Progenitor cell of endocrine pancreas (in vitro differentiated cells): Measurements from ENCODE around the gene TKT. TPM values are rescaled to one million over a fixed set of nuclear protein-coding genes. Genes with fewer than 3 reads are reported as not detected.

Source experiments
- DNase-seq: peaks from one replicate; pipeline ENCODE4 v3.0.0; 2021; ENCODE audit warnings: low spot score; ENCODE audit not compliant: unreplicated experiment
- H3K27ac Mint-ChIP-seq: 2 replicates; pipeline ENCODE4 v1.8.0; 2021; ENCODE audit warnings: mild to moderate bottlenecking, moderate library complexity, mixed read lengths
- H3K27me3 Mint-ChIP-seq: 2 replicates; pipeline ENCODE4 v1.8.0; 2021; ENCODE audit warnings: mixed read lengths
- H3K36me3 Mint-ChIP-seq: 2 replicates; pipeline ENCODE4 v1.8.0; 2022; ENCODE audit warnings: mixed read lengths; ENCODE audit not compliant: insufficient read depth
- H3K4me1 Mint-ChIP-seq: 2 replicates; pipeline ENCODE4 v1.8.0; 2021; ENCODE audit warnings: low read depth, mixed read lengths
- H3K4me3 Mint-ChIP-seq: 2 replicates; pipeline ENCODE4 v1.8.0; 2021; ENCODE audit warnings: low read depth, mild to moderate bottlenecking, moderate library complexity, mixed read lengths
- H3K9me3 Mint-ChIP-seq: 2 replicates; pipeline ENCODE4 v1.8.0; 2021; ENCODE audit warnings: low read depth, mixed read lengths
- total RNA-seq: library from RNA; stranded (reverse); gene quantifications from 2 replicates; pipeline ENCODE4 v1.2.1, GENCODE V29; 2021
- TF ChIP-seq, protein P1 (sequence below): fragments of 200-600 bp; sonication (generic); IDR thresholded peaks from one replicate; pipeline ENCODE4 v1.5.0; 2021; ENCODE audit warnings: antibody characterized with exemption, mild to moderate bottlenecking; ENCODE audit not compliant: unreplicated experiment

TKT gene
- total RNA-seq, 1 donor from 2014 or later: 250 TPM

GRCh38 chr3:53295410-53295809 lies 39.6 kb upstream of the TKT start:
- H3K36me3 Mint-ChIP-seq: peaks cover 10% of the 10 kb centered on the region
- H3K9me3 Mint-ChIP-seq: no peaks in the 10 kb centered on the region
- H3K27me3 Mint-ChIP-seq: no peaks in the 10 kb centered on the region
- TF ChIP-seq, protein P1, sequence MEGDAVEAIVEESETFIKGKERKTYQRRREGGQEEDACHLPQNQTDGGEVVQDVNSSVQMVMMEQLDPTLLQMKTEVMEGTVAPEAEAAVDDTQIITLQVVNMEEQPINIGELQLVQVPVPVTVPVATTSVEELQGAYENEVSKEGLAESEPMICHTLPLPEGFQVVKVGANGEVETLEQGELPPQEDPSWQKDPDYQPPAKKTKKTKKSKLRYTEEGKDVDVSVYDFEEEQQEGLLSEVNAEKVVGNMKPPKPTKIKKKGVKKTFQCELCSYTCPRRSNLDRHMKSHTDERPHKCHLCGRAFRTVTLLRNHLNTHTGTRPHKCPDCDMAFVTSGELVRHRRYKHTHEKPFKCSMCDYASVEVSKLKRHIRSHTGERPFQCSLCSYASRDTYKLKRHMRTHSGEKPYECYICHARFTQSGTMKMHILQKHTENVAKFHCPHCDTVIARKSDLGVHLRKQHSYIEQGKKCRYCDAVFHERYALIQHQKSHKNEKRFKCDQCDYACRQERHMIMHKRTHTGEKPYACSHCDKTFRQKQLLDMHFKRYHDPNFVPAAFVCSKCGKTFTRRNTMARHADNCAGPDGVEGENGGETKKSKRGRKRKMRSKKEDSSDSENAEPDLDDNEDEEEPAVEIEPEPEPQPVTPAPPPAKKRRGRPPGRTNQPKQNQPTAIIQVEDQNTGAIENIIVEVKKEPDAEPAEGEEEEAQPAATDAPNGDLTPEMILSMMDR: no peak
- H3K4me1 Mint-ChIP-seq: no peaks in the 10 kb centered on the region
- H3K27ac Mint-ChIP-seq: no peak overlapping the region
- DNase-seq: no peak
- no peak overlapping the region for H3K4me3 Mint-ChIP-seq

- Mint-ChIP-seq H3K27ac (no peak overlapping the region), H3K4me1 (no peaks in the 10 kb centered on the region), H3K9me3 (no peaks in the 10 kb centered on the region), H3K36me3 (peaks cover 6% of the 10 kb centered on the region), H3K27me3 (no peaks in the 10 kb centered on the region), H3K4me3 (no peak overlapping the region)
- DNase-seq: no peak
- TF ChIP-seq, protein P1: no peak
These were observed 38.0 kb upstream of the TKT start for GRCh38 chr3:53293867-53294266.

DNA sequence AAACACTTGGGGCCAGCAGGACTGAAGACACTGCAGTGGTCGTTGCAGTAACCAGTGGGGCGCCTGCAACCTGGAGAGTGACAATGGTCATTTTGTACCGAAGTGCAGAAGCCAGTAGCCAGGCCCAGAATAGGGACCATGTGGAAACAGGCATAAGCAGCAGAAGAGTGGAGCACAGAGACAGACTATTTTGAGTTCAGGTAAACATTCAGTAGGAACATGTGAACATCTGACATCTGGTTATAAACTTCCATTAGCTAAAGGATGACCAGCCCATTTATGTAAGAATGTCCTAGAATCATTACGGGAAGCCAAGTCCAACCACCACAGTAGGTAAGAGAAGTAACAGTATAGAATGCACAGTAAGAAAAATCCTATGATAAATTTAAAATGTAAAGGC lies 32.4 kb upstream of the TKT start:
- TF ChIP-seq, protein P1: no peak
- H3K27ac Mint-ChIP-seq: no peak overlapping the region
- peaks cover 8% of the 10 kb centered on the region for H3K36me3 Mint-ChIP-seq
- no peaks in the 10 kb centered on the region for H3K9me3 Mint-ChIP-seq
- no peak overlapping the region for H3K4me3 Mint-ChIP-seq
- H3K4me1 Mint-ChIP-seq: no peaks in the 10 kb centered on the region
- H3K27me3 Mint-ChIP-seq: no peaks in the 10 kb centered on the region
- DNase-seq: no peak

DNA sequence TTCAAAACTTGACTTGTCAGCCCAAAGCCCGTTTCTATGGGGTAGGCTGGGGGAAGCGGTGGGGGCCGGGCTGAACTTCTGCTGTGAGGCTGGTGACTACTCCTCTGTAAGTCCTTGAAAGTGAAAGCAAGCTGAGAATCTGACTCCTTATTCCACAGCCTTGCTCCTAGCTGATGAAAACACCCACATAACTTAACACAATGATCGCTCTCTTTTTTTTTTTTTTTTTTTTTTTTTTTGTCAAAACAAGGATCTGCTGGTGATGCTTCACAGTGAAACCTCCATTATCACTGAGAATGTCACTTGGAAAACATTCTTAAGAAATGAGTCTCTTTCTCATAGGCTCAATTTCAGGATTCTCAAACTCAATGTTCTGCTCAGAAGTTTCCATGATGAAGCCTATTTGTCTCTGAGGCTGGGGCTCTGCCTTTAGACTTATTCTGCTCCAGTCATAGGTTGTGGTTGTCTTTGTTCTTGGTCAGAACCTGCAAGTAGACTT lies 31.4 kb upstream of the TKT start:
- H3K27me3 Mint-ChIP-seq: no peaks in the 10 kb centered on the region
- H3K4me1 Mint-ChIP-seq: no peaks in the 10 kb centered on the region
- H3K36me3 Mint-ChIP-seq: peaks cover 7% of the 10 kb centered on the region
- H3K27ac Mint-ChIP-seq: no peak overlapping the region
- DNase-seq: no peak
- H3K9me3 Mint-ChIP-seq: no peaks in the 10 kb centered on the region
- H3K4me3 Mint-ChIP-seq: no peak overlapping the region
- TF ChIP-seq, protein P1: no peak

GRCh38 chr3:53286727-53287126 lies 30.9 kb upstream of the TKT start:
- TF ChIP-seq, protein P1: no peak
- Mint-ChIP-seq H3K27ac (no peak overlapping the region), H3K36me3 (peaks cover 7% of the 10 kb centered on the region), H3K4me1 (no peaks in the 10 kb centered on the region), H3K27me3 (no peaks in the 10 kb centered on the region), H3K4me3 (no peak overlapping the region), H3K9me3 (no peaks in the 10 kb centered on the region)
- DNase-seq: no peak
